Astrocyte (in vitro differentiated cells and primary cell): ENCODE measurements around the gene MTUS2.

Experiments used
- CTCF ChIP-seq: IDR thresholded peaks from 2 replicates; pipeline ENCODE4 v1.5.1; 2011; ENCODE audit warnings: low read depth, mild to moderate bottlenecking, inconsistent platforms, low read length, moderate library complexity; ENCODE audit not compliant: insufficient read depth
- EZH2 ChIP-seq: IDR thresholded peaks from 2 replicates; pipeline ENCODE4 v1.6.1; 2012; ENCODE audit warnings: mild to moderate bottlenecking, low read length, inconsistent platforms; ENCODE audit not compliant: insufficient read depth

- TF ChIP-seq CTCF, result no peak
- TF ChIP-seq EZH2, result no peak
Measured at GRCh38 chr13:28854657-28855056, 34.5 kb downstream of the MTUS2 start.
